Astrocyte (in vitro differentiated cells and primary cell): ENCODE measurements around the gene PRAMEF1. TPM values are rescaled to one million over a fixed set of nuclear protein-coding genes. Genes with fewer than 3 reads are reported as not detected.

Experiments used
- DNase-seq: peaks from one replicate; pipeline ENCODE4 v3.0.0-alpha.2; 2010; ENCODE audit warnings: low read depth
- FAIRE-seq: peaks from 2 replicates; lab custom pipeline; 2011; peaks lifted over from hg19 to GRCh38; lab: Jason Lieb, UNC
- H2AFZ ChIP-seq: 2 replicates; pipeline ENCODE4 v1.6.0; 2012; ENCODE audit warnings: low read depth, low read length, inconsistent platforms
- H3K27ac ChIP-seq: 2 replicates; pipeline ENCODE4 v1.5.1; 2011; ENCODE audit warnings: low read depth, low read length, inconsistent platforms
- H3K27me3 ChIP-seq: 2 replicates; pipeline ENCODE4 v1.6.0; 2011; ENCODE audit warnings: low read length, inconsistent platforms; ENCODE audit not compliant: insufficient read depth
- H3K36me3 ChIP-seq: 2 replicates; pipeline ENCODE4 v1.5.1; 2011; ENCODE audit warnings: low read length, inconsistent platforms; ENCODE audit not compliant: insufficient read depth
- H3K4me1 ChIP-seq: 2 replicates; pipeline ENCODE4 v1.5.1; 2011; ENCODE audit warnings: low read length, inconsistent platforms; ENCODE audit not compliant: insufficient read depth
- H3K4me2 ChIP-seq: 2 replicates; pipeline ENCODE4 v1.6.0; 2012; ENCODE audit warnings: low read length, inconsistent platforms
- H3K4me3 ChIP-seq: 2 replicates; pipeline ENCODE4 v1.5.1; 2011; ENCODE audit warnings: low read depth, mild to moderate bottlenecking, low read length, inconsistent platforms; ENCODE audit not compliant: insufficient read depth
- H3K79me2 ChIP-seq: 2 replicates; pipeline ENCODE4 v1.6.0; 2012; ENCODE audit warnings: mild to moderate bottlenecking, low read length, inconsistent platforms; ENCODE audit not compliant: insufficient read depth
- H3K9ac ChIP-seq: 2 replicates; pipeline ENCODE4 v1.6.0; 2012; ENCODE audit warnings: mild to moderate bottlenecking, low read length, inconsistent platforms
- H3K9me3 ChIP-seq: 2 replicates; pipeline ENCODE4 v1.5.1; 2012; ENCODE audit warnings: low read depth, mild to moderate bottlenecking, low read length, inconsistent platforms; ENCODE audit not compliant: insufficient read depth
- H4K20me1 ChIP-seq: 2 replicates; pipeline ENCODE4 v1.6.0; 2012; ENCODE audit warnings: low read length, inconsistent platforms; ENCODE audit not compliant: insufficient read depth
- H3K27ac Mint-ChIP-seq: one replicate; pipeline ENCODE4 v1.8.0; 2021; ENCODE audit warnings: mild to moderate bottlenecking, mixed read lengths; ENCODE audit not compliant: unreplicated experiment
- H3K27me3 Mint-ChIP-seq: one replicate; pipeline ENCODE4 v1.8.0; 2021; ENCODE audit warnings: low read depth, mixed read lengths; ENCODE audit not compliant: unreplicated experiment
- H3K36me3 Mint-ChIP-seq: one replicate; pipeline ENCODE4 v1.8.0; 2021; ENCODE audit warnings: low read depth, mixed read lengths; ENCODE audit not compliant: unreplicated experiment
- H3K4me1 Mint-ChIP-seq: one replicate; pipeline ENCODE4 v1.8.0; 2021; ENCODE audit warnings: low read depth, mixed read lengths; ENCODE audit not compliant: unreplicated experiment
- H3K4me3 Mint-ChIP-seq: one replicate; pipeline ENCODE4 v1.8.0; 2021; ENCODE audit warnings: mild to moderate bottlenecking, moderate library complexity, mixed read lengths; ENCODE audit not compliant: unreplicated experiment
- H3K9me3 Mint-ChIP-seq: one replicate; pipeline ENCODE4 v1.8.0; 2021; ENCODE audit warnings: mild to moderate bottlenecking, mixed read lengths; ENCODE audit not compliant: unreplicated experiment
- CTCF ChIP-seq: IDR thresholded peaks from 2 replicates; pipeline ENCODE4 v1.5.1; 2011; ENCODE audit warnings: low read depth, mild to moderate bottlenecking, inconsistent platforms, low read length, moderate library complexity; ENCODE audit not compliant: insufficient read depth
- EZH2 ChIP-seq: IDR thresholded peaks from 2 replicates; pipeline ENCODE4 v1.6.1; 2012; ENCODE audit warnings: mild to moderate bottlenecking, low read length, inconsistent platforms; ENCODE audit not compliant: insufficient read depth
- total RNA-seq: library from RNA; stranded (reverse); gene quantifications from 2 replicates; pipeline ENCODE4 v1.2.1, GENCODE V29; 2021

PRAMEF1 gene
- total RNA-seq, 1 donor from 2014 or later, result not detected

- Histone ChIP-seq H2AFZ (no peak overlapping the region), H3K4me1 (no peaks in the 10 kb centered on the region), H3K36me3 (no peaks in the 10 kb centered on the region), H3K4me3 (no peak overlapping the region), H4K20me1 (no peaks in the 10 kb centered on the region), H3K27ac (no peak overlapping the region), H3K9me3 (peaks cover 3% of the 10 kb centered on the region), H3K27me3 (no peaks in the 10 kb centered on the region), H3K9ac (no peak overlapping the region), H3K79me2 (no peaks in the 10 kb centered on the region), H3K4me2 (no peak overlapping the region)
- TF ChIP-seq CTCF (no peak), EZH2 (no peak)
- peaks cover 8% of the 10 kb centered on the region for H3K9me3 Mint-ChIP-seq
- no peak overlapping the region for H3K4me3 Mint-ChIP-seq
- no peak for DNase-seq
- peaks cover 3% of the 10 kb centered on the region for H3K36me3 Mint-ChIP-seq
- no peak overlapping the region for H3K27ac Mint-ChIP-seq
- no peaks in the 10 kb centered on the region for H3K4me1 Mint-ChIP-seq
- H3K27me3 Mint-ChIP-seq, result peaks cover 31% of the 10 kb centered on the region
- FAIRE-seq, result no peak
Observed at GRCh38 chr1:12772520-12772919, 18.7 kb upstream of the PRAMEF1 start.

- H4K20me1 ChIP-seq, result no peaks in the 10 kb centered on the region
- TF ChIP-seq CTCF, result no peak
- TF ChIP-seq EZH2, result no peak
- no peak within 1 kb of the TSS for H3K4me3 Mint-ChIP-seq
- no peak within 1 kb of the TSS for H3K4me3 ChIP-seq
- no peak within 1 kb of the TSS for H3K4me2 ChIP-seq
- no peaks in the 10 kb centered on the region for H3K36me3 ChIP-seq
- H3K27ac ChIP-seq, result no peak within 1 kb of the TSS
- H3K36me3 Mint-ChIP-seq, result peaks cover 3% of the 10 kb centered on the region
- H3K4me1 Mint-ChIP-seq, result no peaks in the 10 kb centered on the region
- H3K27me3 ChIP-seq, result no peaks in the 10 kb centered on the region
- H3K4me1 ChIP-seq, result no peaks in the 10 kb centered on the region
- peaks cover 31% of the 10 kb centered on the region for H3K27me3 Mint-ChIP-seq
- DNase-seq, result no peak
- H3K79me2 ChIP-seq, result no peaks in the 10 kb centered on the region
- peaks cover 6% of the 10 kb centered on the region for H3K9me3 Mint-ChIP-seq
- no peak within 1 kb of the TSS for H3K27ac Mint-ChIP-seq
- FAIRE-seq, result no peak
- H2AFZ ChIP-seq, result no peak within 1 kb of the TSS
- H3K9me3 ChIP-seq, result no peaks in the 10 kb centered on the region
- H3K9ac ChIP-seq, result no peak within 1 kb of the TSS
Observed at GRCh38 chr1:12773438-12773837, 17.8 kb upstream of the PRAMEF1 start, which contains the start of gene PRAMEF12. TSS of gene PRAMEF12 (plus strand) at chr1:12773738. CDS start at chr1:12774868, 1,130 bp downstream.

DNA sequence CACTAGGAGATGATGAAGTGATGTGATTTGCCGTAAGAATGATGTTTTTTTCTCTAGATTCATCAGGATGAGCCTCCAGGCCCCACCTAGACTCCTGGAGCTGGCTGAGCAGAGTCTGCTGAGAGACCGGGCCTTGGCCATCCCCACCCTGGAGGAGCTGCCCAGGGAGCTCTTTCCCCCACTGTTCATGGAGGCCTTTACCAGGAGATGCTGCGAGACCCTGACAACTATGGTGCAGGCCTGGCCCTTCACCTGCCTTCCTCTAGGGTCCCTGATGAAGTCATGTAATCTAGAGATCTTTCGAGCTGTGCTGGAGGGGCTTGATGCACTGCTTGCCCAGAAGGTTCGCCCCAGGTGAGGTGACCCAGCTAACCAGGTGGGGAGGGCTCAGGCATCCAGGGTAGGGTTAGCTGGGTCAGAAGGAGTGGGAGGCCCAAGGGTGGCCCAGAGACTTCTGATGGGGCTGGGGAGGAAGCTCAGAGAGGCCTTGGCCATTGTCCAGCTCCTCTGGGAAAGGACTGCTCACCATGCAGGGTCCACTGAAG is 16.3 kb upstream of the PRAMEF1 start:
- Histone ChIP-seq H3K4me2 (no peak overlapping the region), H3K79me2 (no peaks in the 10 kb centered on the region), H3K27me3 (no peaks in the 10 kb centered on the region), H3K9ac (no peak overlapping the region), H3K27ac (no peak overlapping the region), H3K4me3 (no peak overlapping the region), H4K20me1 (no peaks in the 10 kb centered on the region), H3K9me3 (no peaks in the 10 kb centered on the region), H2AFZ (no peak overlapping the region), H3K36me3 (no peaks in the 10 kb centered on the region), H3K4me1 (no peaks in the 10 kb centered on the region)
- peaks cover 6% of the 10 kb centered on the region for H3K9me3 Mint-ChIP-seq
- FAIRE-seq (no peak), DNase-seq (no peak)
- H3K27ac Mint-ChIP-seq, result no peak overlapping the region
- TF ChIP-seq CTCF, result no peak
- no peak for TF ChIP-seq EZH2
- no peaks in the 10 kb centered on the region for H3K4me1 Mint-ChIP-seq
- H3K27me3 Mint-ChIP-seq, result peaks cover 30% of the 10 kb centered on the region
- H3K4me3 Mint-ChIP-seq, result no peak overlapping the region
- H3K36me3 Mint-ChIP-seq, result peaks cover 3% of the 10 kb centered on the region
